Measurements from ENCODE around the gene DGLUCY. TPM values are rescaled to one million over a fixed set of nuclear protein-coding genes. Genes with fewer than 3 reads are reported as not detected.

The DGLUCY gene
- total RNA-seq, 4 donors from 2014 or later: 30.7 to 56.5 (median 38.9) TPM

DNA sequence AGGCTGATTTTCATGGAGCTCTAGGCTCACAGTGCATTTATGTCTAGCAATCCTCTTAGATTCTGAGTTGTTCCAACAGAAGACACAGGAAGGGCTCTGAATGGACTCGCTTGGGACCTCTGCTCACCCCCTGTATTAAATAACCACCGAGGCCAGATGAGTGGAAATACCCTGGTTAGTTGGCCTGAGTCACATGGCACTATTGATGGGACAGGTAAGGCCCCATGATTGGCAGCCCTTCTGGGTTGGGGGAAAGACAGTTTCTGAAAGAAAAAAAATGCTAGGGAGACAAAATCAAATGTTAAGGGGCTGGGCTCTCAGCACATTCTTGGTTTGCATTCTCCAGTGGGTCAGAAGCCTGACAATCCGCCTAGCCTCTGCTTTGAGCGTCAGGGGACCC, 14.8 kb downstream of the DGLUCY start:
- no peak for TF ChIP-seq CTCF (IDR thresholded peaks at IDR 0.05; ENCODE audit: low read depth)

DNA sequence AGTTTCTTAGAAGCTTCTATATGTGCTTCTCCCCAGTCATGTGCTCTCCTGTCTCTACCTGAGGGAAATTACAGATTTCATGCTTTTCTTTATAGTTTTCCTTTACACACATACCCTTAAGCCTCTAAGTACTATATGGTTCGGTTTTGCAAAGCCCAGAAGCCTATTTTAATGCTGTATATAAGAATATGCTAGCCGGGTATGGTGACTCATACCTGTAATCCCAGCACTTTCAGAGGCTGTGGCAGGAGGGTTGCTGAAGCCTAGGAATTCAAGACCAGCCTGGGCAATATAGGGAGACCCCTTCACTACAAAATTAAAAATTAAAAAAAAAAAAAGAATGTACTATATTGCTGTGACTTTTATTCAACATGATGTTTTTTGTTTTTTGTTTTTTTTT, 15.4 kb downstream of the DGLUCY start:
- no peak for TF ChIP-seq CTCF (IDR thresholded peaks at IDR 0.05; ENCODE audit: low read depth)

DNA sequence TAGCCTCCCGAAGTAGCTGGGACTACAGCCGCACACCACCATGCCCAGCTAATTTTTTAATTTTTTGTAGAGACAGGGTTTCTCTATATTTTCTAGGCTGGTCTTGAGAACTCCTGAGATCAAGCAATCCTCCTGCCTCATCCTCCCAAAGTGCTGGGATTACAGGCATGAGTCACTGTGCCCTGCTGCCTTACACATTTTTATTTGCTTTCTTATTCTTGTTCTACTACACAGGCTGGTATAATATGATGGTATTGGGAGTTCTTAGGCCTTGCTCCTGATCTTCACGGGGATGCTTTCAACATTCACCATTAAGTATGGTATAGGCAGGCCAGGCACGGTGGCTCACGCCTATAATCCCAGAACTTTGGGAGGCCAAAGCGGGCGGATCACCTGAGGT, 21.2 kb downstream of the DGLUCY start:
- TF ChIP-seq CTCF (IDR thresholded peaks at IDR 0.05; ENCODE audit: low read depth): no peak

- TF ChIP-seq CTCF (IDR thresholded peaks at IDR 0.05; ENCODE audit: low read depth): no peak
These were observed 24.9 kb downstream of the DGLUCY start for GRCh38 chr14:91138511-91139359.

DNA sequence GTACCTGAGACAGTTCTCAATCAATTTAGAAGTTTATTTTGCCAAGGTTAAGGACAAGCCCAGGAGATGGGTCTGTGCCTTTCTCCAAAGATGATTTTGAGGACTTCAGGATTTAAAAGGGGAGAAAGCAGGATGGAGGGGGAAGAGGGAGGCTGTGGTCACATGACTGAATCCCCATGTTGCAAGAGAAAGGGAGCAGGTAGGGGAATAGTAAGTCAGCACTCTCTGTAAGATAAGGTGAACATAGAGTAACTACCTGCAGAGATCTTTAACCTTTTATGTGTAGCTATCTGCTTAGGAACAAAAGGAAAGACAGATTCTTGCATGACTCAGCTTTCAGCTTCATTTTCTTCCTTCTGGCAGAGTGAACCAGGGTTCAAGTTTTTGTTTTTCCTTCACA, 25.9 kb downstream of the DGLUCY start:
- TF ChIP-seq CTCF (IDR thresholded peaks at IDR 0.05; ENCODE audit: low read depth): no peak

GRCh38 chr14:91140672-91141071, 26.8 kb downstream of the DGLUCY start:
- TF ChIP-seq CTCF (IDR thresholded peaks at IDR 0.05; ENCODE audit: low read depth): no peak

DNA sequence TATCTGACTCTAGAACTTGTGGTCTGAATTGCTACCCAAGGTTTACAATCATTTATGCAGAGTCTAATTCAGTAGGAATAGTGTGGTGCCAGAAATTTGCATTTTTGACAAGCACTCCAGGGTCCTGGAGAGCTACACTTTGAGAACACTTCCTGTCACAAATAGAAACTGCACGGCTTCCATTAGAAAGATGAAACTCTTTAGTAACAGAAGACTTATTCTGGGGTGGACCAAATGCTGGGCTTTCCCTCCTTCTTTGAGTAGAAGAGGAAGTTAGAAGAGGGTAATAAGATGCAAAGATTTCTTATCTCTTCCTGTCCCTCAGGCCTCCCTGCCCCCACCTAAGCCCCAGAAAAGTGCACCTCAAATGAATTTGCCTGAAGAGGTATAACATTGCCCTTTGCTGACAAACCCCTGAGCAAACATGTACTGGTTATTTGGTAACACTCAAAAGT, 28.4 kb downstream of the DGLUCY start:
- TF ChIP-seq CTCF (IDR thresholded peaks at IDR 0.05; ENCODE audit: low read depth): no peak
